GM21786 (cell line): ENCODE measurements around the gene PLEKHM3.
A peak's percentile ranks its signal among the peaks of the same experiment; 100 is the strongest.

Source experiments
- ATAC-seq: cut with Tn5 transposase; IDR thresholded peaks from one replicate; pipeline ENCODE4 v1.9.1; 2021; ENCODE audit not compliant: unreplicated experiment

The PLEKHM3 gene

GRCh38 chr2:207805566-207806226 is 219.6 kb downstream of the PLEKHM3 start:
- ATAC-seq: no peak

GRCh38 chr2:207802650-207803049 is 222.7 kb downstream of the PLEKHM3 start:
- no peak for ATAC-seq

GRCh38 chr2:207801259-207801658 is 224.1 kb downstream of the PLEKHM3 start:
- no peak for ATAC-seq

GRCh38 chr2:207796585-207797350 is 228.6 kb downstream of the PLEKHM3 start:
- no peak for ATAC-seq

- peak; percentile 73 for ATAC-seq
These were observed 233.0 kb downstream of the PLEKHM3 start for GRCh38 chr2:207792244-207792785.

- no peak for ATAC-seq
These were observed 233.6 kb downstream of the PLEKHM3 start for GRCh38 chr2:207791579-207792243.

- ATAC-seq: no peak
These were observed 234.4 kb downstream of the PLEKHM3 start for GRCh38 chr2:207790898-207791297.

- no peak for ATAC-seq
These were observed 237.5 kb downstream of the PLEKHM3 start for GRCh38 chr2:207787800-207788199.

GRCh38 chr2:207787017-207787416 is 238.3 kb downstream of the PLEKHM3 start:
- no peak for ATAC-seq

- no peak for ATAC-seq
These were observed 240.4 kb downstream of the PLEKHM3 start for GRCh38 chr2:207784898-207785297.

- ATAC-seq: no peak
These were observed 241.8 kb downstream of the PLEKHM3 start for GRCh38 chr2:207783514-207783913.

- no peak for ATAC-seq
These were observed 242.9 kb downstream of the PLEKHM3 start for GRCh38 chr2:207782238-207783030.

GRCh38 chr2:207779523-207779922 is 245.8 kb downstream of the PLEKHM3 start:
- no peak for ATAC-seq

GRCh38 chr2:207778298-207778882 is 246.9 kb downstream of the PLEKHM3 start:
- no peak for ATAC-seq

- ATAC-seq: no peak
These were observed 248.2 kb downstream of the PLEKHM3 start for GRCh38 chr2:207777124-207777523.

GRCh38 chr2:207775473-207775872 is 249.9 kb downstream of the PLEKHM3 start:
- no peak for ATAC-seq

- no peak for ATAC-seq
These were observed 252.5 kb downstream of the PLEKHM3 start for GRCh38 chr2:207772844-207773205.

- ATAC-seq: no peak
These were observed 253.1 kb downstream of the PLEKHM3 start for GRCh38 chr2:207772081-207772843.

GRCh38 chr2:207771421-207771820 is 253.9 kb downstream of the PLEKHM3 start:
- ATAC-seq: no peak
